Endothelial cell of umbilical vein (primary cell): ENCODE results near the gene PRSS33. TPM values are rescaled to one million over a fixed set of nuclear protein-coding genes. Genes with fewer than 3 reads are reported as not detected.

Source experiments
- Bru-seq: library from RNA; stranded (reverse); fragments of 400-500 nt; gene quantifications from one replicate; lab custom pipeline; 2021; lab: Mats Ljungman, UMichigan
- BruChase-seq, 2 experiments: library from RNA; stranded (reverse); fragments of 400-500 nt; gene quantifications; one replicate each; lab custom pipeline; 2021; lab: Mats Ljungman, UMichigan
- BruUV-seq: library from RNA; stranded (reverse); fragments of 400-500 nt; replicated peaks from 2 replicates; lab custom pipeline; 2021; lab: Mats Ljungman, UMichigan
- CTCF ChIA-PET: fragments of 300-600, 350-600 bp; sonication (Branson Sonifier 250); formaldehyde crosslinking; loops from one replicate; lab custom pipeline; 2021; ENCODE audit warnings: antibody characterized with exemption, inconsistent platforms; lab: Charles Lee
- POLR2A ChIA-PET: fragments of 300-600, 350-600 bp; sonication (Branson Sonifier 250); formaldehyde crosslinking; loops from one replicate; lab custom pipeline; 2021; ENCODE audit warnings: antibody characterized with exemption, inconsistent platforms; lab: Charles Lee
- DNase-seq: peaks from one replicate; pipeline ENCODE4 v3.0.0-alpha.2; 2011; ENCODE audit warnings: low read depth, low spot score
- FAIRE-seq: peaks from 2 replicates; lab custom pipeline; 2011; peaks lifted over from hg19 to GRCh38; lab: Jason Lieb, UNC
- H2AFZ ChIP-seq: 2 replicates; pipeline ENCODE4 v1.6.0; 2012; ENCODE audit warnings: low read depth, low read length, control low read depth, inconsistent platforms
- H3K27ac ChIP-seq: 2 replicates; pipeline ENCODE4 v1.5.1; 2011; ENCODE audit warnings: low read depth, mild to moderate bottlenecking, control low read depth, low read length, moderate library complexity; ENCODE audit not compliant: insufficient read depth
- H3K27me3 ChIP-seq, 2 experiments: 2 replicates each; pipeline versions ENCODE4 v1.6.0 to v1.6.1; 2011; ENCODE audit warnings: low read length in 2 of 2, mixed read lengths in 1 of 2; ENCODE audit not compliant: control insufficient read depth in 2 of 2, insufficient read depth in 2 of 2
- H3K36me3 ChIP-seq, 2 experiments: 2 replicates in 1 of 2; 3 replicates in 1 of 2; pipeline ENCODE4 v1.5.1; 2011; ENCODE audit warnings: low read length in 2 of 2, mild to moderate bottlenecking in 1 of 2, moderate library complexity in 1 of 2; ENCODE audit not compliant: control insufficient read depth in 2 of 2, insufficient read depth in 2 of 2; ENCODE audit errors: extremely low read depth in 1 of 2
- H3K4me1 ChIP-seq: 3 replicates; pipeline ENCODE4 v1.5.1; 2011; ENCODE audit warnings: mild to moderate bottlenecking, low read length; ENCODE audit not compliant: control insufficient read depth, insufficient read depth; ENCODE audit errors: extremely low read depth
- H3K4me2 ChIP-seq: 2 replicates; pipeline ENCODE4 v1.6.1; 2011; ENCODE audit warnings: low read length, control low read depth, mixed read lengths; ENCODE audit not compliant: insufficient read depth
- H3K4me3 ChIP-seq, 3 experiments: fragments of 200-600 bp in 1 of 3; sonication (generic), shearing (Covaris generic) in 1 of 3; replicated peaks in 1 of 3; 2 replicates each; pipeline ENCODE4 v1.5.1; 2011 to 2016; ENCODE audit warnings: control low read depth in 3 of 3, low read length in 3 of 3, mild to moderate bottlenecking in 2 of 3, inconsistent platforms in 1 of 3, low read depth in 1 of 3, moderate library complexity in 1 of 3; ENCODE audit not compliant: insufficient read depth in 1 of 3
- H3K79me2 ChIP-seq: 2 replicates; pipeline ENCODE4 v1.6.0; 2012; ENCODE audit warnings: low read length, inconsistent platforms; ENCODE audit not compliant: control insufficient read depth, insufficient read depth
- H3K9ac ChIP-seq: replicated peaks from 2 replicates; pipeline ENCODE3; 2011; ENCODE audit warnings: low read length, control low read depth; ENCODE audit not compliant: insufficient read depth; ENCODE audit errors: extremely low read depth
- H3K9me1 ChIP-seq: replicated peaks from 3 replicates; pipeline ENCODE4 v1.6.0; 2011; ENCODE audit warnings: mild to moderate bottlenecking, low read length; ENCODE audit not compliant: control insufficient read depth, insufficient read depth; ENCODE audit errors: extremely low read depth
- H3K9me3 ChIP-seq: replicated peaks from 2 replicates; pipeline ENCODE4 v1.5.1; 2012; ENCODE audit warnings: low read length, inconsistent platforms; ENCODE audit not compliant: control insufficient read depth, insufficient read depth
- H4K20me1 ChIP-seq: replicated peaks from 2 replicates; pipeline ENCODE3; 2011; ENCODE audit warnings: mild to moderate bottlenecking, low read length; ENCODE audit not compliant: control insufficient read depth, insufficient read depth; ENCODE audit errors: extremely low read depth
- JUN ChIP-seq: IDR thresholded peaks from 2 replicates; pipeline ENCODE4 v1.6.1; 2011; ENCODE audit warnings: borderline replicate concordance, low read depth; ENCODE audit not compliant: insufficient read length, insufficient read depth
- POLR2AphosphoS5 ChIP-seq: IDR thresholded peaks from 2 replicates; pipeline ENCODE4 v1.6.1; 2012; ENCODE audit warnings: low read depth, mild to moderate bottlenecking, control low read depth, low read length, moderate library complexity; ENCODE audit not compliant: insufficient read depth
- dilution Hi-C: fragments of 300-500 bp; cut with MboI; formaldehyde crosslinking; loops from one replicate; pipeline ENCODE4 v1.15.0; 2019; ENCODE audit warnings: low sequenced_read_pairs; ENCODE audit not compliant: extremely low pct_ligation_motif_present
- intact Hi-C: fragments of 100-400 bp; cut with micrococcal nuclease; formaldehyde crosslinking; loops from one replicate; pipeline ENCODE4 v1.10.0; 2022
- long read RNA-seq: library from polyadenylated mRNA; stranded (forward); transcript quantifications from one replicate; pipeline ENCODE4 v2.0.0, GENCODE V29; 2021
- polyA minus RNA-seq, 3 experiments: library from RNA; depleted of rRNA, polyadenylated mRNA; stranded (reverse); fragments of >200 nt; gene quantifications; 1 replicate in 1 of 3; 2 replicates in 2 of 3; pipeline ENCODE4 v1.2.3, GENCODE V29; 2011
- polyA plus RNA-seq, 4 experiments: library from polyadenylated mRNA; depleted of rRNA in 3 of 4; stranded (reverse) in 3 of 4; unstranded in 1 of 4; fragments of >200 nt; gene quantifications; 2 replicates each; pipeline versions ENCODE4 v1.2.1 to v1.2.3, GENCODE V29; 2011 to 2012; ENCODE audit warnings: missing spikeins in 1 of 4
- total RNA-seq: library from RNA; stranded (reverse); gene quantifications from 2 replicates; pipeline ENCODE4 v1.2.3, GENCODE V29; 2021
- TF ChIP-seq, protein P1 (sequence below): IDR thresholded peaks from 2 replicates; pipeline ENCODE4 v1.6.1; 2011; ENCODE audit not compliant: insufficient read depth, insufficient read length

The PRSS33 gene, protein sequence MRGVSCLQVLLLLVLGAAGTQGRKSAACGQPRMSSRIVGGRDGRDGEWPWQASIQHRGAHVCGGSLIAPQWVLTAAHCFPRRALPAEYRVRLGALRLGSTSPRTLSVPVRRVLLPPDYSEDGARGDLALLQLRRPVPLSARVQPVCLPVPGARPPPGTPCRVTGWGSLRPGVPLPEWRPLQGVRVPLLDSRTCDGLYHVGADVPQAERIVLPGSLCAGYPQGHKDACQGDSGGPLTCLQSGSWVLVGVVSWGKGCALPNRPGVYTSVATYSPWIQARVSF
- not detected in 2 replicates for total RNA-seq
- polyA plus RNA-seq, result not detected in 2 replicates
- polyA plus RNA-seq (2011; cell fraction: cytosol; rRNA removed), result not detected in 2 replicates
- not detected in 2 replicates for polyA plus RNA-seq (2011; cell fraction: nucleus; rRNA removed)
- polyA plus RNA-seq (2012), result not detected in 2 replicates
- not detected in 2 replicates for polyA minus RNA-seq
- polyA minus RNA-seq (2011; cell fraction: cytosol; rRNA and poly(A)+ RNA removed), result not detected
- polyA minus RNA-seq (2011; cell fraction: nucleus; rRNA and poly(A)+ RNA removed), result not detected in 2 replicates
- Bru-seq, nascent RNA, result not detected
- not detected for BruChase-seq, experiment 1, labeled RNA remaining after a 6-hour chase
- not detected for BruChase-seq, experiment 2, labeled RNA remaining after a 2-hour chase
- long read RNA-seq, result 0 reads

DNA sequence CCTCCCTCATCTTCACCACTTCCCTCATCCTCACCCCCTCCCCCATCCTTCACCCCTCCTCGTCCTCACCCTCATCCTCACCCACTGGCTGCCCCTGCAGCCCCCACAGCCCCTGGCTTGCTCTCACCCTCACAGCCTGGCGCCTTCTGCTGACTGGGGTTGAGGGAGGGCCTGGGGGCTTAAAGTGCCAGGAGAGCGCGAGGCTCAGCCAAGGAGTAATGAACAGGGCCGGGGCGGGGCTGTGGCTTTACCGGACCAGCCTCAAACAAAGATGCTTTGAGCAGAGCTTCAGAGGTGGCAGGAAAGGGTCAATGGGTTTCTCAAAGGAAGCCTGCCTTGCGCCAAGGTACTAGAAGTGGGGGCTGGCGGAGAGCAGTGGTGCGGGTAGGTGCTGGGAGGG is at the start of gene PRSS33:
TSS of gene PRSS33 (minus strand) at position 155 of the 400 bp plus-strand sequence. CDS start 1,013 bp downstream, outside the sequence.
- no peaks in the 10 kb centered on the region for H4K20me1 ChIP-seq
- FAIRE-seq, result no peak
- no peak within 1 kb of the TSS for H3K27ac ChIP-seq
- no peaks in the 10 kb centered on the region for H3K36me3 ChIP-seq
- H3K79me2 ChIP-seq, result no peaks in the 10 kb centered on the region
- H2AFZ ChIP-seq, result no peak within 1 kb of the TSS
- H3K4me3 ChIP-seq, result no peak within 1 kb of the TSS
- no peaks in the 10 kb centered on the region for H3K4me1 ChIP-seq
- no peak within 1 kb of the TSS for H3K9ac ChIP-seq
- POLR2A ChIA-PET, result no interaction called here
- dilution Hi-C loops (no loop called here), intact Hi-C loops (no loop called here)
- no peak for TF ChIP-seq POLR2AphosphoS5
- no peak for TF ChIP-seq JUN
- TF ChIP-seq, protein P1, sequence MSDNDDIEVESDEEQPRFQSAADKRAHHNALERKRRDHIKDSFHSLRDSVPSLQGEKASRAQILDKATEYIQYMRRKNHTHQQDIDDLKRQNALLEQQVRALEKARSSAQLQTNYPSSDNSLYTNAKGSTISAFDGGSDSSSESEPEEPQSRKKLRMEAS, result no peak
- no peak for DNase-seq
- peaks cover 10 to 18% of the 10 kb centered on the region in 2 experiments for H3K27me3 ChIP-seq
- H3K9me1 ChIP-seq, result no peaks in the 10 kb centered on the region
- H3K4me2 ChIP-seq, result no peak within 1 kb of the TSS
- CTCF ChIA-PET, result no interaction called here
- H3K9me3 ChIP-seq, result no peaks in the 10 kb centered on the region
- BruUV-seq, result no TSS peak
